Fibroblast of pulmonary artery (primary cell): ENCODE data around the gene ATP9A.
"Not testable (repeated sequence)": the region's sequence is repeated elsewhere in the genome, so short reads cannot be mapped to it uniquely, and the experiment has no call there.

Experiments used
- DNase-seq: peaks from one replicate; pipeline ENCODE4 v3.0.0-alpha.2; 2010; ENCODE audit warnings: low read depth
- H3K4me3 ChIP-seq: replicated peaks from 2 replicates; pipeline ENCODE4 v1.5.1; 2011; ENCODE audit warnings: low read depth, mild to moderate bottlenecking, control low read depth, low read length, moderate library complexity
- CTCF ChIP-seq: IDR thresholded peaks from 2 replicates; pipeline ENCODE4 v1.5.1; 2011; ENCODE audit warnings: mild to moderate bottlenecking, control low read depth, low read length, inconsistent platforms; ENCODE audit errors: missing control alignments

The ATP9A gene

GRCh38 chr20:51775241-51775640 lies 7.1 kb upstream of the ATP9A start:
- no peak overlapping the region for H3K4me3 ChIP-seq
- TF ChIP-seq CTCF: no peak
- no peak for DNase-seq

DNA sequence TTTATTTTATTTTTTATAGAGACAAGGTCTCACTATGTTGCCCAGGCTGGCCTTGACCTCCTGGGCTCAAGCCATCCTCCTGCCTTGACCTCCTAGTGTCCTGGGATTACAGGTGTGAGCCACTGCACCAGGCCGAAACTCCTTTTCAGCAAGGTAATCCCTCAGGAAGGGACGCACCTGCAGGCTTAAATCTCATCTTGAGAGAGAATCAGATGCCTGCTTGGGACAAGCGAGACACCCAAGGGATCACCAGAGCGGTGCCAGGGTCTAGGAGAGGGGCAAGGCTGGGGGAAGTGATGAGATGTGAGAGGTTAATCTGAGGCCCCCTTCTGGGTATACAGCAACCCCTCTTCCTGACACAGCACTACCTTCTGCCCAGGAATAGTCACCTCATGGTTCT lies 4.0 kb upstream of the ATP9A start:
- DNase-seq: no peak
- no peak overlapping the region for H3K4me3 ChIP-seq
- no peak for TF ChIP-seq CTCF

DNA sequence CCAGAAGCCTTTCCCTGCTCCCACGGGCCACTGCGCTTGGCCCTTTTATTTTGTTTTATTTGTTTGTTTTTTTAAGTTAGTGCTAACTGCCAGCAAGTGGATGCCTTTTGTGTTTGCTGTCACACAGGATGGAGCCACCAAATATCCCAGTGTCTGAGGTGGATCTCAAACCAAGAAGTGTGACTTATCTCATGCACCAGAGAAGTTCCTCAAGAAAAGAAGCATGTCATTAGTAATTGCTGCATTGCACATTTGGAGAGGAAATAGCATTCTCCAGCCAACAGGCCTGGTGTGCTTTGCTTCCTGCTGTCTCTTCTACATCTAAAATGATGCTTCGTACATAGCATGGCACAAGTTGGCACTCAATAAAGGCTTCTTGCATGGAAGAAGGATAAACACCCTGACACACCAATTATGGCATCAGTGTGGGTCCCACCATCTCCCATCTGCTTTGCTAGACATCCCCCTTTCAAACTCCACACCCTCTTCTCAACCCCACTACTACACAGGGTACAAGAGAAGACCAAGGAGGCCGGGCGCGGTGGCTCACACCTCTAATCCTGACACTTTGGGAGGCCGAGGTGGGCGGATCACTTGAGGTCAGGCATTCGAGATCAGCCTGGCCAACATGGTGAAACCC lies 1.9 kb upstream of the ATP9A start:
- no peak for TF ChIP-seq CTCF
- H3K4me3 ChIP-seq: no peak overlapping the region
- no peak for DNase-seq

- no peak overlapping the region for H3K4me3 ChIP-seq
- peak; percentile 7 for DNase-seq
- TF ChIP-seq CTCF: no peak
These were observed 748 bp upstream of the ATP9A start for GRCh38 chr20:51768759-51769517.

DNA sequence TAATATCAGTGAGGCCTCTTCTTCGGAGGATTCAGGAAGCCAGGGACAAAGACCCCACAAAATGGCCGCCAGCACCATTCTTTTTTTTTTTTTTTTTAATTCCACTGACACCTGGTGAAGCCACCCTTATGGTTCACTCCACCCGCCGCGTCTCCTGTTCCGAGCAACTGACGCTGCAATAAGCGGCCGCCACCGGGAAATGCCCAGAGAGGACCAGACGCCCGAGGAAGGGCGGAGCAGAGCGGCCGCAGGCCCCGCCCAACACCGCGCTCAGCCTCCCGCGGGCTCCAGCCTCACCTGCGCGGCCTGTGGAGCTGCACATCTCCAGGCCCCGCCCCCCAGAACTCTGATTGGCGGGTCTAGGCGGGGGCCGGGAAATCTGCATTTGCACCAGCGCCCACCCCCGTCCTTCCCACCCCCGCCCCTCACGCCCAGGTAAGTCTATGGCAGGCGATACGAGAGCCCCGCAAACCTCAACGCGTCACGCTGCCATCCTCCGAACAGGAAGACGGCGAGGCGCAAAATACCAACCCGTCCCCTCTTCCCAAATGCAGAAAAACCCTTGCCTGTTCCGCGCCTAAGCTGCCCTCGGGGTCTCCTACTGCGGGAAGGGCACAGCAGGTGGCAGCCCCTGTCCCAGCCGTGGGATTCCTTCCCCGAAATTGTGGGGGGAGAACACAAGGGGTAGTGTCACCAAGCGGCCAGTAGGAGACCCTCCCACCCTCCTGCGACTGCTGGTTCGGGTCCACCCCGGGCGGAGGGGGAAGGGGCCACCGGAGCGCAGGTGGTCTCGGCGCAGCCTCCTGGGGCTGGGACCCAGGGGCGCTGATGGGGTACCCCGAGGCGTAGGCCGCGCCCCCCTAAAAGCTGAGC lies 960 bp downstream of the ATP9A start:
- TF ChIP-seq CTCF: peak; percentile 33
- peak; percentile 14 for DNase-seq
- H3K4me3 ChIP-seq: peak overlapping the region; percentile 67

- not testable (repeated sequence) for DNase-seq, H3K4me3 ChIP-seq
These were observed 2.8 kb downstream of the ATP9A start for GRCh38 chr20:51765381-51765780.

DNA sequence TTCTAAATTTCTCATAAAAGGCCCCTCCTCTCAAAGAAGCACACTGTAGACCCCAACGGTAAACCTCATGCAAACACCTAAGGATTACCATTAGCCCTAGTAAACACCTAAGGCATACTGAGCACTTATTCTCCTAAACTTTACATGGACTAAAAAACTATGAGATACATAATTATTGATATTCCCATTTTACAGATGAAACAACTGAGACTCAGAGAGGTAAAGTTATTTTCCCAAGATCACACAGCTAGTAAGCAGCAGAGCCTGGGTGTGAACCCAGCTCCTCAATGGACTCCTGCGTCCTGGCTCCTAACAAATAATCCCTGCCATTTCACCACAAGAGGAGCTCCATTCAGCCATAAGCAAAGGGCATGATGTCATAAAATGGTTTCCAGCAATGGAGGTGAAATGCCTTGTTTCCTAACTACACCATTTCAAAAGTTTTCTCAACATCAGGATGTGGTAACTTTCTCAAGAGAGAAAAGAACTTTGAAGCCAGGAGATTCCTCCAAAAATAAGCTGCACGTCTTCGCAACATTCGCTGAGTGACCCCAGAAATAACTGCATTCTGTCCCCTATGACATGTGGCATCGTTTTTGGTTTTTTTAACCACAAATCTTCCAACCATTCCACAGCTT lies 4.1 kb downstream of the ATP9A start:
- TF ChIP-seq CTCF: no peak
- DNase-seq: peak; percentile 23
- no peak overlapping the region for H3K4me3 ChIP-seq
